ENCODE data around the gene CCDC57. TPM values are rescaled to one million over a fixed set of nuclear protein-coding genes. Genes with fewer than 3 reads are reported as not detected.
A peak's percentile ranks its signal among the peaks of the same experiment; 100 is the strongest.
"Not testable (repeated sequence)": the region's sequence is repeated elsewhere in the genome, so short reads cannot be mapped to it uniquely, and the experiment has no call there.

CCDC57 gene
- 138 and 140 TPM in 2 replicates for total RNA-seq (2021)
- Bru-seq, nascent RNA: percentile 65 among the genes with signal in this experiment
- percentile 71 among the genes with signal in this experiment for BruChase-seq, experiment 1, labeled RNA remaining after a 2-hour chase
- percentile 77 among the genes with signal in this experiment for BruChase-seq, experiment 2, labeled RNA remaining after a 6-hour chase
- long read RNA-seq, transcript CCDC57-219 (2 exons, 513 nt): major isoform, 88 of 116 reads
- long read RNA-seq, partial matches to known transcripts: 2 of 116 reads
- long read RNA-seq, other reads (novel, unspliced or antisense): 25 of 116 reads

GRCh38 chr17:82212331-82213250 lies at the start of gene CCDC57:
CCDC57 (minus strand) TSS chr17:82212842; CDS start chr17:82201944, 10,898 bp downstream.
- H3K79me2 ChIP-seq (ENCODE audit: low read depth): peaks cover 12% of the 10 kb centered on the region
- no peak for TF ChIP-seq CTCF (conservative IDR thresholded peaks at IDR 0.05)
- TF ChIP-seq EZH2 (IDR thresholded peaks at IDR 0.05; ENCODE audit: low read depth): no peak
- POLR2A ChIA-PET (ENCODE audit: unreplicated experiment): no interaction called here
- peak within 1 kb of the TSS; percentile 70 for H3K4me3 ChIP-seq
- intact Hi-C loops (cut with micrococcal nuclease; ENCODE audit: unreplicated experiment): no loop called here
- no peaks in the 10 kb centered on the region for H3K9me3 ChIP-seq (ENCODE audit: insufficient read depth, low read depth)
- no peaks in the 10 kb centered on the region for H3K27me3 ChIP-seq (ENCODE audit: insufficient read depth, low read depth)
- H4K20me1 ChIP-seq (ENCODE audit: insufficient read depth): no peaks in the 10 kb centered on the region
- peaks cover 28% of the 10 kb centered on the region for H3F3A ChIP-seq (ENCODE audit: insufficient read depth, low read depth)
- peak within 1 kb of the TSS; percentile 24; the same call in 1 of the 2 replicates for H3K27ac ChIP-seq
- no TSS peak for BruUV-seq (replicated peaks)
- peak within 1 kb of the TSS; percentile 78 for H2AFZ ChIP-seq
- peak in 1 of 2 experiments; percentile 76 for DNase-seq
- no peaks in the 10 kb centered on the region for H3K9me2 ChIP-seq (ENCODE audit: insufficient read depth)
- CTCF ChIA-PET: interaction anchor here (0.6 kb wide), 1 partner anchor 76 kb away, joined by 8 read pairs; no protein-coding TSS in a partner anchor
- H3K4me2 ChIP-seq: peak within 1 kb of the TSS; percentile 90
- peaks cover 20% of the 10 kb centered on the region for H3K4me1 ChIP-seq (replicated peaks; ENCODE audit: insufficient read depth)
- no peaks in the 10 kb centered on the region for H3K36me3 ChIP-seq (ENCODE audit: low read depth)

GRCh38 chr17:82262344-82262743 lies 49.7 kb upstream of the CCDC57 start:
- Histone ChIP-seq H2AFZ (no peak overlapping the region), H3K4me3 (no peak overlapping the region), H3K27me3 (ENCODE audit: insufficient read depth, low read depth) (no peaks in the 10 kb centered on the region), H3K9me2 (ENCODE audit: insufficient read depth) (no peaks in the 10 kb centered on the region), H4K20me1 (ENCODE audit: insufficient read depth) (peaks cover 78% of the 10 kb centered on the region), H3K79me2 (ENCODE audit: low read depth) (peaks cover 94% of the 10 kb centered on the region), H3K4me2 (no peak overlapping the region), H3K4me1 (replicated peaks; ENCODE audit: insufficient read depth) (peaks cover 4% of the 10 kb centered on the region), H3K9me3 (ENCODE audit: insufficient read depth, low read depth) (no peaks in the 10 kb centered on the region), H3K27ac (no peak overlapping the region), H3F3A (ENCODE audit: insufficient read depth, low read depth) (peaks cover 35% of the 10 kb centered on the region; the same call in 1 of the 2 replicates), H3K36me3 (ENCODE audit: low read depth) (peaks cover 40% of the 10 kb centered on the region)
- ChIA-PET POLR2A (ENCODE audit: unreplicated experiment) (no interaction called here), CTCF (no interaction called here)
- DNase-seq: no peak
- intact Hi-C loops (cut with micrococcal nuclease; ENCODE audit: unreplicated experiment): no loop called here
- TF ChIP-seq EZH2 (IDR thresholded peaks at IDR 0.05; ENCODE audit: low read depth) (no peak), CTCF (conservative IDR thresholded peaks at IDR 0.05) (no peak)
- BruUV-seq (replicated peaks): no TSS peak

- H3K9me2 ChIP-seq (ENCODE audit: insufficient read depth); CTCF ChIA-PET; H3K4me2 ChIP-seq; intact Hi-C loops (cut with micrococcal nuclease; ENCODE audit: unreplicated experiment); DNase-seq; H2AFZ ChIP-seq; H3K9me3 ChIP-seq (ENCODE audit: insufficient read depth, low read depth); H3K27ac ChIP-seq; H3K4me3 ChIP-seq; H3K27me3 ChIP-seq (ENCODE audit: insufficient read depth, low read depth); H3K4me1 ChIP-seq (replicated peaks; ENCODE audit: insufficient read depth); POLR2A ChIA-PET (ENCODE audit: unreplicated experiment); BruUV-seq (replicated peaks): not testable (repeated sequence)
- Histone ChIP-seq H3F3A (ENCODE audit: insufficient read depth, low read depth) (peaks cover 36% of the 10 kb centered on the region; the same call in 1 of the 2 replicates), H4K20me1 (ENCODE audit: insufficient read depth) (peaks cover 77% of the 10 kb centered on the region), H3K79me2 (ENCODE audit: low read depth) (peaks cover 92% of the 10 kb centered on the region), H3K36me3 (ENCODE audit: low read depth) (peaks cover 27% of the 10 kb centered on the region)
Observed at GRCh38 chr17:82259972-82260961, 47.6 kb upstream of the CCDC57 start.

Data from PC-9 (cell line).